ENCODE data around the gene OR9G4. TPM values are rescaled to one million over a fixed set of nuclear protein-coding genes. Genes with fewer than 3 reads are reported as not detected.

OR9G4 gene
- not detected in 2 replicates for total RNA-seq

DNA sequence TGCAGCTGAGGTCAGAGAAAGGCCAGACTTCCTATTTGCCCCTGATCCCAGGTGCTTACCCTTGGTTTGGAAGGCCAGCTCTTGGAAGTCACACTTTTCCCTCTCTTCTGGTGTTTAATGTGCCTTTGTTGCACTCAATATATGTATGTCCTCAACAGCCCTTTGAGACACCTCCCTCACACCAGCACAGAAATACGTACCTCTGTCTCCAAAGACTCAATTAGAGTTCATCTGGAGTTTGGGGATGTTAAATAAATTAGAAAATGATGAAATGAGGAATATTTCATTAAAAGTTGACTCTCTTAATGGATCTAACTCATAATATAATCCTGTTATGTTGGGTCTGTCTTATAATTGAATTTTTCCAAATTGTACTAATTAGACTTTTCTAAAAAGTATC lies at the start of gene OR9G4:
TSS of gene OR9G4 (minus strand) at position 101 of the 400 bp plus-strand sequence. CDS start 4,931 bp downstream, outside the sequence.

DNA sequence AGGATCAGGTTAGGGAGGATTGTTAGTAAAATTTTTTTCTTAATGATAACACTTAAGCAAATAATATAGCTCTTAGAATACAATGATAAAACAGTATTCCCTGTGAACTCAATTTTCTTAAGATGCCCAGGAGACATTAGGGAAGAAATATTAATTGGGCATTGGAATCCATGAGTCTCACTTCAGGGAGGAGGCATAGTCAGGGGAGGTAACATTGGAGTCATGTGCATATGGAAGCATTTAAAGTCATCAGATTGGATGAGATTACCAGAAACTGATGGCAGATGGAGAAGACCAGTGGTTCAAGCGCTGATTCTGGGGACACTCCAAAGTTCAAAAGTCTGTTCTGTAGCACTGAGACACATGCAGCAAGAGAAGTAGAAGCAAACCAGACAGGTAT lies 49.7 kb downstream of the OR9G4 start, which contains the start of gene OR9G1:
TSS of gene OR9G1 (plus strand) at position 301 of the 400 bp plus-strand sequence. CDS start 1,293 bp downstream, outside the sequence.

Other genes starting within 250 kb of the OR9G4 start
- not detected in 2 replicates for gene OR5M11, start 205.4 kb downstream of the OR9G4 start, total RNA-seq
- not detected in 2 replicates for gene OR5M10, start 171.0 kb downstream of the OR9G4 start, total RNA-seq
- not detected in 2 replicates for gene OR5M1, start 133.8 kb downstream of the OR9G4 start, total RNA-seq
- gene OR5AP2, start 106.3 kb downstream of the OR9G4 start, total RNA-seq = not detected in 2 replicates
- not detected in 2 replicates for gene OR5AR1, start 85.0 kb downstream of the OR9G4 start, total RNA-seq
- not detected in 2 replicates for gene OR9G1, start 49.6 kb downstream of the OR9G4 start, total RNA-seq
- gene OR5AK2, start 240.2 kb upstream of the OR9G4 start, total RNA-seq = not detected in 2 replicates

Data from bronchus fibroblast of lung (primary cell).